Measurements from ENCODE around the gene SPG21.

Gene SPG21

GRCh38 chr15:64975390-64975789 lies 14.3 kb downstream of the SPG21 start:
- Histone ChIP-seq H3K14ac (ENCODE audit: low read length) (no peak overlapping the region), H2AFZ (ENCODE audit: low read length) (no peak overlapping the region), H3K79me1 (ENCODE audit: low read depth, low read length) (no peaks in the 10 kb centered on the region), H3K4me1 (ENCODE audit: control insufficient read depth in 2 of 2, insufficient read depth in 1 of 2, low read depth in 1 of 2, low read length in 2 of 2) (peaks cover 5 to 10% of the 10 kb centered on the region in 2 donors), H3K36me3 (replicated peaks in 1 of 2; ENCODE audit: control insufficient read depth in 2 of 2, insufficient read depth in 2 of 2, low read length in 2 of 2) (peaks cover 9 to 86% of the 10 kb centered on the region in 2 donors), H3K4ac (ENCODE audit: low read length) (no peak overlapping the region), H2BK12ac (ENCODE audit: low read length) (no peak overlapping the region), H2BK15ac (ENCODE audit: low read length) (no peak overlapping the region), H3K9ac (ENCODE audit: low read depth, low read length, poor library complexity) (no peak overlapping the region), H3K23ac (ENCODE audit: low read depth, low read length, poor library complexity) (no peak overlapping the region), H2AK5ac (ENCODE audit: low read depth, low read length) (no peak overlapping the region), H3K27me3 (ENCODE audit: control insufficient read depth in 3 of 3, insufficient read depth in 3 of 3, low read depth in 1 of 3, low read length in 3 of 3) (no peaks in the 10 kb centered on the region), H4K91ac (ENCODE audit: low read depth, low read length, poor library complexity) (no peak overlapping the region), H2BK5ac (ENCODE audit: low read length) (no peak overlapping the region), H3K27ac (replicated peaks; ENCODE audit: low read length) (no peak overlapping the region), H3K4me2 (ENCODE audit: insufficient read depth, low read length, poor library complexity, severe bottlenecking) (no peak overlapping the region), H3K9me3 (replicated peaks in 1 of 2; ENCODE audit: control insufficient read depth in 2 of 2, insufficient read depth in 1 of 2, low read depth in 1 of 2, low read length in 2 of 2) (no peaks in the 10 kb centered on the region), H3K4me3 (ENCODE audit: low read length in 2 of 2) (no peak overlapping the region), H2BK120ac (ENCODE audit: low read depth, low read length) (no peak overlapping the region), H3K18ac (ENCODE audit: low read length) (no peak overlapping the region), H4K8ac (ENCODE audit: low read depth, low read length) (no peak overlapping the region)
- whole genome bisulfite sequencing, 2 donors (ENCODE audit: extremely low coverage in 2 of 2, insufficient read length in 2 of 2, insufficient replicate concordance in 1 of 2), result no CpG with 5 or more reads among the region's 5 CpGs
- no peak for DNase-seq (ENCODE audit: low spot score)

- Histone ChIP-seq H3K4me2 (ENCODE audit: insufficient read depth, low read length, poor library complexity, severe bottlenecking) (no peak overlapping the region), H2AFZ (ENCODE audit: low read length) (no peak overlapping the region), H4K8ac (ENCODE audit: low read depth, low read length) (no peak overlapping the region), H3K27me3 (ENCODE audit: control insufficient read depth in 3 of 3, insufficient read depth in 3 of 3, low read depth in 1 of 3, low read length in 3 of 3) (no peaks in the 10 kb centered on the region), H3K27ac (replicated peaks; ENCODE audit: low read length) (no peak overlapping the region), H4K91ac (ENCODE audit: low read depth, low read length, poor library complexity) (no peak overlapping the region), H3K14ac (ENCODE audit: low read length) (no peak overlapping the region), H2BK15ac (ENCODE audit: low read length) (no peak overlapping the region), H3K9ac (ENCODE audit: low read depth, low read length, poor library complexity) (no peak overlapping the region), H2BK12ac (ENCODE audit: low read length) (no peak overlapping the region), H2BK5ac (ENCODE audit: low read length) (no peak overlapping the region), H3K23ac (ENCODE audit: low read depth, low read length, poor library complexity) (no peak overlapping the region), H3K18ac (ENCODE audit: low read length) (no peak overlapping the region), H3K36me3 (replicated peaks in 1 of 2; ENCODE audit: control insufficient read depth in 2 of 2, insufficient read depth in 2 of 2, low read length in 2 of 2) (peaks cover 14 to 82% of the 10 kb centered on the region in 2 donors), H3K9me3 (replicated peaks in 1 of 2; ENCODE audit: control insufficient read depth in 2 of 2, insufficient read depth in 1 of 2, low read depth in 1 of 2, low read length in 2 of 2) (no peaks in the 10 kb centered on the region), H2AK5ac (ENCODE audit: low read depth, low read length) (no peak overlapping the region), H3K79me1 (ENCODE audit: low read depth, low read length) (no peaks in the 10 kb centered on the region), H3K4me1 (ENCODE audit: control insufficient read depth in 2 of 2, insufficient read depth in 1 of 2, low read depth in 1 of 2, low read length in 2 of 2) (no peaks in the 10 kb centered on the region), H3K4ac (ENCODE audit: low read length) (no peak overlapping the region), H3K4me3 (ENCODE audit: low read length in 2 of 2) (no peak overlapping the region), H2BK120ac (ENCODE audit: low read depth, low read length) (no peak overlapping the region)
- WGBS, 2 donors (ENCODE audit: extremely low coverage in 2 of 2, insufficient read length in 2 of 2, insufficient replicate concordance in 1 of 2), result no CpG with 5 or more reads among the region's 7 CpGs
- DNase-seq (ENCODE audit: low spot score), result no peak
Observed at GRCh38 chr15:64970698-64971097, 19.0 kb downstream of the SPG21 start.

GRCh38 chr15:64969401-64969800 lies 20.3 kb downstream of the SPG21 start:
- Histone ChIP-seq H2BK120ac (ENCODE audit: low read depth, low read length) (no peak overlapping the region), H4K91ac (ENCODE audit: low read depth, low read length, poor library complexity) (no peak overlapping the region), H3K9ac (ENCODE audit: low read depth, low read length, poor library complexity) (no peak overlapping the region), H3K9me3 (replicated peaks in 1 of 2; ENCODE audit: control insufficient read depth in 2 of 2, insufficient read depth in 1 of 2, low read depth in 1 of 2, low read length in 2 of 2) (no peaks in the 10 kb centered on the region), H3K36me3 (replicated peaks in 1 of 2; ENCODE audit: control insufficient read depth in 2 of 2, insufficient read depth in 2 of 2, low read length in 2 of 2) (peaks cover 20 to 83% of the 10 kb centered on the region in 2 donors), H3K4me1 (ENCODE audit: control insufficient read depth in 2 of 2, insufficient read depth in 1 of 2, low read depth in 1 of 2, low read length in 2 of 2) (no peaks in the 10 kb centered on the region), H3K4ac (ENCODE audit: low read length) (no peak overlapping the region), H3K27me3 (ENCODE audit: control insufficient read depth in 3 of 3, insufficient read depth in 3 of 3, low read depth in 1 of 3, low read length in 3 of 3) (no peaks in the 10 kb centered on the region), H2BK12ac (ENCODE audit: low read length) (no peak overlapping the region), H3K79me1 (ENCODE audit: low read depth, low read length) (no peaks in the 10 kb centered on the region), H2BK5ac (ENCODE audit: low read length) (no peak overlapping the region), H3K14ac (ENCODE audit: low read length) (no peak overlapping the region), H3K18ac (ENCODE audit: low read length) (no peak overlapping the region), H2AFZ (ENCODE audit: low read length) (no peak overlapping the region), H3K27ac (replicated peaks; ENCODE audit: low read length) (no peak overlapping the region), H3K4me3 (ENCODE audit: low read length in 2 of 2) (no peak overlapping the region), H2AK5ac (ENCODE audit: low read depth, low read length) (no peak overlapping the region), H4K8ac (ENCODE audit: low read depth, low read length) (no peak overlapping the region), H2BK15ac (ENCODE audit: low read length) (no peak overlapping the region), H3K23ac (ENCODE audit: low read depth, low read length, poor library complexity) (no peak overlapping the region), H3K4me2 (ENCODE audit: insufficient read depth, low read length, poor library complexity, severe bottlenecking) (no peak overlapping the region)
- no CpG with 5 or more reads among the region's 1 CpG for WGBS, 2 donors (ENCODE audit: extremely low coverage in 2 of 2, insufficient read length in 2 of 2, insufficient replicate concordance in 1 of 2)
- no peak for DNase-seq (ENCODE audit: low spot score)

- H3K27ac ChIP-seq (replicated peaks; ENCODE audit: low read length), result no peak overlapping the region
- peaks cover 33 to 93% of the 10 kb centered on the region in 2 donors for H3K36me3 ChIP-seq (replicated peaks in 1 of 2; ENCODE audit: control insufficient read depth in 2 of 2, insufficient read depth in 2 of 2, low read length in 2 of 2)
- WGBS, 2 donors (ENCODE audit: extremely low coverage in 2 of 2, insufficient read length in 2 of 2, insufficient replicate concordance in 1 of 2), result no CpG with 5 or more reads among the region's 5 CpGs
Observed at GRCh38 chr15:64961013-64961412, 28.7 kb downstream of the SPG21 start.

More at GRCh38 chr15:64961013-64961412, 28.7 kb downstream of the SPG21 start:
- Histone ChIP-seq H3K79me1 (ENCODE audit: low read depth, low read length) (no peaks in the 10 kb centered on the region), H3K4me3 (ENCODE audit: low read length in 2 of 2) (no peak overlapping the region), H3K18ac (ENCODE audit: low read length) (no peak overlapping the region), H2AFZ (ENCODE audit: low read length) (no peak overlapping the region), H3K9me3 (replicated peaks in 1 of 2; ENCODE audit: control insufficient read depth in 2 of 2, insufficient read depth in 1 of 2, low read depth in 1 of 2, low read length in 2 of 2) (no peaks in the 10 kb centered on the region), H3K27me3 (ENCODE audit: control insufficient read depth in 3 of 3, insufficient read depth in 3 of 3, low read depth in 1 of 3, low read length in 3 of 3) (no peaks in the 10 kb centered on the region), H2BK120ac (ENCODE audit: low read depth, low read length) (no peak overlapping the region), H2AK5ac (ENCODE audit: low read depth, low read length) (no peak overlapping the region), H3K9ac (ENCODE audit: low read depth, low read length, poor library complexity) (no peak overlapping the region), H4K91ac (ENCODE audit: low read depth, low read length, poor library complexity) (no peak overlapping the region), H3K4me2 (ENCODE audit: insufficient read depth, low read length, poor library complexity, severe bottlenecking) (no peak overlapping the region), H4K8ac (ENCODE audit: low read depth, low read length) (no peak overlapping the region), H2BK5ac (ENCODE audit: low read length) (no peak overlapping the region), H3K4ac (ENCODE audit: low read length) (no peak overlapping the region), H3K14ac (ENCODE audit: low read length) (no peak overlapping the region), H2BK12ac (ENCODE audit: low read length) (no peak overlapping the region), H3K23ac (ENCODE audit: low read depth, low read length, poor library complexity) (no peak overlapping the region), H2BK15ac (ENCODE audit: low read length) (no peak overlapping the region), H3K4me1 (ENCODE audit: control insufficient read depth in 2 of 2, insufficient read depth in 1 of 2, low read depth in 1 of 2, low read length in 2 of 2) (no peaks in the 10 kb centered on the region)
- no peak for DNase-seq (ENCODE audit: low spot score)
